Transverse colon (tissue), 4 donors: ENCODE measurements around the gene FBLN2.

Source experiments
- EP300 ChIP-seq: sonication (generic); formaldehyde crosslinking; IDR thresholded peaks from one replicate; pipeline ENCODE4 v1.6.1; 2017; ENCODE audit warnings: antibody characterized with exemption, low read depth
- POLR2A ChIP-seq: fragments of 450-650 bp; IDR thresholded peaks from one replicate; pipeline ENCODE4 v1.6.1; 2016; ENCODE audit warnings: antibody characterized with exemption, mild to moderate bottlenecking, moderate library complexity
- POLR2AphosphoS5 ChIP-seq, 3 donors: sonication (generic); formaldehyde crosslinking; IDR thresholded peaks; one replicate each; pipeline ENCODE4 v1.6.1; 2016; ENCODE audit warnings: antibody characterized with exemption in 3 of 3
- TF ChIP-seq, protein P1 (sequence below), 5 experiments: fragments of 200-600 bp in 3 of 5; fragments of 450-650 bp in 2 of 5; sonication (generic) in 3 of 5; IDR thresholded peaks; 1 replicate in 2 of 5; 2 replicates in 3 of 5; pipeline ENCODE4 v1.5.1; 2016 to 2017; ENCODE audit warnings: antibody characterized with exemption in 5 of 5, inconsistent platforms in 3 of 5, mild to moderate bottlenecking in 2 of 5, moderate library complexity in 1 of 5

DNA sequence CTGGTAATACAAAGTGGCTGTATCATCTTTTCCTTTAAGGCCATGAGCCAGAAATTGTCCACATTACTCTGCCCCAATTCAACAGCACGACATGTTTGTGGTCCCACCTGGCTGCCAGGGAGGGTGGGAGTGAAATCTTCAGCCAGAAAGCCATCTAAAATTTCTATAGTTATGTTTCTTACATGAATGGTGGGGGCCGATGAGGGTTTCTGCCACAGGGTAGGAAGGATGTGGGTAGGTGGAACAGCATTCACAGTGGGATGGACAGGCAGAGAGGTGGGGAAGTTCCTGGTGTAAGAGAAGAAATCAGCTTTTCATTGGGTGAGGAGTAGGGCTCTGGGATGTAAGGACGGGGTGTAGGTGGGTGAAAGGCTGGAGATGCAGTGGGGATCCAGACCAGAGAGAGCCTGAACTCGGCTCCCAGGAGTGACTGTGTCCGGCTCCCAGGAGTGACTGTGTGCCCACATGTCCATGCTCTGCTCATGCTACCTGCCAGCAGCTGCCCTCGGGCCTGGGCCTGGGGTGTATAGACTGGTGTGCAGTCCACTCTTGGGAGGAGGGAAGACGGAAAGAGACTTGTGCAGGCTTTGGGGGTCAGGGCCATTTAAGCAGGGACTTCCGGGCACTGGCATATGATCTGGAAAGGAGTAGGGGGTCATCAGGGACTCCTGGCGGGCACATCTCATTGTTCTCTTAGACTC, 3.8 kb upstream of the FBLN2 start:
- TF ChIP-seq POLR2AphosphoS5 (IDR thresholded peaks at IDR 0.05) = no peak
- TF ChIP-seq POLR2A = no peak
- TF ChIP-seq, protein P1, sequence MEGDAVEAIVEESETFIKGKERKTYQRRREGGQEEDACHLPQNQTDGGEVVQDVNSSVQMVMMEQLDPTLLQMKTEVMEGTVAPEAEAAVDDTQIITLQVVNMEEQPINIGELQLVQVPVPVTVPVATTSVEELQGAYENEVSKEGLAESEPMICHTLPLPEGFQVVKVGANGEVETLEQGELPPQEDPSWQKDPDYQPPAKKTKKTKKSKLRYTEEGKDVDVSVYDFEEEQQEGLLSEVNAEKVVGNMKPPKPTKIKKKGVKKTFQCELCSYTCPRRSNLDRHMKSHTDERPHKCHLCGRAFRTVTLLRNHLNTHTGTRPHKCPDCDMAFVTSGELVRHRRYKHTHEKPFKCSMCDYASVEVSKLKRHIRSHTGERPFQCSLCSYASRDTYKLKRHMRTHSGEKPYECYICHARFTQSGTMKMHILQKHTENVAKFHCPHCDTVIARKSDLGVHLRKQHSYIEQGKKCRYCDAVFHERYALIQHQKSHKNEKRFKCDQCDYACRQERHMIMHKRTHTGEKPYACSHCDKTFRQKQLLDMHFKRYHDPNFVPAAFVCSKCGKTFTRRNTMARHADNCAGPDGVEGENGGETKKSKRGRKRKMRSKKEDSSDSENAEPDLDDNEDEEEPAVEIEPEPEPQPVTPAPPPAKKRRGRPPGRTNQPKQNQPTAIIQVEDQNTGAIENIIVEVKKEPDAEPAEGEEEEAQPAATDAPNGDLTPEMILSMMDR (IDR thresholded peaks at IDR 0.05) = no peak
- TF ChIP-seq EP300 = no peak
